NB4 (cell line): ENCODE measurements around the gene MAP3K13.

ENCODE experiments used
- DNase-seq: peaks from one replicate; pipeline ENCODE4 v3.0.0; 2010; ENCODE audit warnings: low read depth
- H3K4me3 ChIP-seq: one replicate; pipeline ENCODE4 v1.5.1; 2011; ENCODE audit warnings: mild to moderate bottlenecking, low read depth, low read length, moderate library complexity
- MAX ChIP-seq: IDR thresholded peaks from 2 replicates; pipeline ENCODE4 v1.6.1; 2011; ENCODE audit warnings: low read depth, low read length
- MYC ChIP-seq: IDR thresholded peaks from 2 replicates; pipeline ENCODE4 v1.6.1; 2011; ENCODE audit warnings: low read depth, low read length
- POLR2A ChIP-seq: IDR thresholded peaks from 2 replicates; pipeline ENCODE4 v1.6.1; 2011; ENCODE audit warnings: mild to moderate bottlenecking; ENCODE audit not compliant: insufficient read length; ENCODE audit errors: extremely low read depth
- TF ChIP-seq, protein P1 (sequence below): IDR thresholded peaks from one replicate; pipeline ENCODE4 v1.5.1; 2012; ENCODE audit warnings: low read depth, low read length

Gene MAP3K13

GRCh38 chr3:185318141-185318540, 44.8 kb upstream of the MAP3K13 start:
- H3K4me3 ChIP-seq: no peak overlapping the region
- TF ChIP-seq POLR2A (no peak), MAX (no peak), MYC (no peak)
- TF ChIP-seq, protein P1, sequence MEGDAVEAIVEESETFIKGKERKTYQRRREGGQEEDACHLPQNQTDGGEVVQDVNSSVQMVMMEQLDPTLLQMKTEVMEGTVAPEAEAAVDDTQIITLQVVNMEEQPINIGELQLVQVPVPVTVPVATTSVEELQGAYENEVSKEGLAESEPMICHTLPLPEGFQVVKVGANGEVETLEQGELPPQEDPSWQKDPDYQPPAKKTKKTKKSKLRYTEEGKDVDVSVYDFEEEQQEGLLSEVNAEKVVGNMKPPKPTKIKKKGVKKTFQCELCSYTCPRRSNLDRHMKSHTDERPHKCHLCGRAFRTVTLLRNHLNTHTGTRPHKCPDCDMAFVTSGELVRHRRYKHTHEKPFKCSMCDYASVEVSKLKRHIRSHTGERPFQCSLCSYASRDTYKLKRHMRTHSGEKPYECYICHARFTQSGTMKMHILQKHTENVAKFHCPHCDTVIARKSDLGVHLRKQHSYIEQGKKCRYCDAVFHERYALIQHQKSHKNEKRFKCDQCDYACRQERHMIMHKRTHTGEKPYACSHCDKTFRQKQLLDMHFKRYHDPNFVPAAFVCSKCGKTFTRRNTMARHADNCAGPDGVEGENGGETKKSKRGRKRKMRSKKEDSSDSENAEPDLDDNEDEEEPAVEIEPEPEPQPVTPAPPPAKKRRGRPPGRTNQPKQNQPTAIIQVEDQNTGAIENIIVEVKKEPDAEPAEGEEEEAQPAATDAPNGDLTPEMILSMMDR: no peak
- DNase-seq: no peak

DNA sequence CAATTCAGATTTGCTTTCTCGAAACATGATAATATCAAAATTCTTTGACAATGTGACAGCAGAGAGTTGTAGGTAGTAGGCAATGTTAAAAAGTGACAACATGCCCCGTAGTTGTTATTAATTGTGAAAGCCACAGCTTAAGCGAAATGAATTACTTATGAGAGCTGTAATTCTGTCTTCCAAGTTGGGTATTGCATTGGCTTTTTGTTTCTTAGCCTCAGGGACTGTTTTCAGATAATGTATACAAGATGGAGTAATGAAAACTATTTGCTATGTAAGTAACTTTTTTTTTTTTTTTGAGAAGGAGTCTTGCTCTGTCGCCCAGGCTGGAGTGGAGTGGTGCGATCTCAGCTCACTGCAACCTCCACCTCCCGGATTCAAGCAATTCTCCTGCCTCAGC, 43.1 kb upstream of the MAP3K13 start:
- TF ChIP-seq MYC (no peak), POLR2A (no peak), MAX (no peak)
- TF ChIP-seq, protein P1: no peak
- H3K4me3 ChIP-seq: no peak overlapping the region
- DNase-seq: no peak

- H3K4me3 ChIP-seq: no peak overlapping the region
- DNase-seq: no peak
- TF ChIP-seq MYC (no peak), MAX (no peak), POLR2A (no peak)
- TF ChIP-seq, protein P1: no peak
Measured at GRCh38 chr3:185320949-185321348, 42.0 kb upstream of the MAP3K13 start.

- DNase-seq: no peak
- no peak for TF ChIP-seq MYC
- no peak for TF ChIP-seq MAX
- TF ChIP-seq POLR2A: no peak
- TF ChIP-seq, protein P1: no peak
- no peak overlapping the region for H3K4me3 ChIP-seq
Measured at GRCh38 chr3:185322101-185322719, 40.7 kb upstream of the MAP3K13 start.

DNA sequence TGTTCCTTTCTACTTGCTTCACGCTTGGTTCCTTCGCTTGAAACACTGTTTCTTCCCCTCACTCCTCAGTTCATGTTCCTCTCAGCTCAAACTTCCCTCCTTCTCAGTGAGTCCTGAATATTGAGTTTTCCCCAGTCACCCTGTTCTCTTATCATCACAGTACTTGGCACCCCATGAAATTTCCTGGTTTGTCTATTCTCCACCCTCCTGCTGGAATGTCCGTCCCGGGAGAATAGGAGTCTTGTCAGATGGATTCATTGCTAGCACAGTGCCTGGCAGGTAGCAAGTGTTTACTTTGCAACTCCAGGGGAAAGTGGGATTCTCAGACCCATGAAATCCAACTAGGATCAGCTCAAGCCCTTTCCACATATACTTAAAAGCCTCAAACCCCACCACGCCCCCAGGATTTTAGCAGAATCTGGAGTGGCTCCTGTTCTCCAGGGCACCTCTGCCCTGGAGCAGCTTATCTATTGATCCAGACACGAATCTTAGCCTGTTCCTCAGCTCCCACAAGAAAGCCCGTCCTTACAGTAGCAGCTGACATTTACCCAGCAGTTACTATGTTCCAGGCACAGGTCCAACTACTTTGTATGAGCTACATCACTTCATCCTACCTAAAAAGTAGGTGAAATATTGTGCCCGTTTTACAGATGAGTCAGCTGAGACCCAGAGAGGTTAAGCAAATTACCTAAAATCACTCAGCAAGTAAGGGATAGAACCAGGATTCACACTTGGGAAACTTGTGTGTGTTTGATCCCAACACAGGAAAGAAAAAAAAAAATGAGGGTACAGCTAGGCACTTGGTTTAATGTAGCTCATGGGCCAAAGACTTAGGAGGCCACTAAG, 36.8 kb upstream of the MAP3K13 start:
- DNase-seq: no peak
- no peak overlapping the region for H3K4me3 ChIP-seq
- TF ChIP-seq MYC (no peak), MAX (no peak), POLR2A (no peak)
- TF ChIP-seq, protein P1: no peak
